SIG-M5 treated with dmso at 0.1 percent for 504 hours (cell line): ENCODE measurements around the gene PDE4B.

ENCODE experiments used
- DNase-seq: peaks from one replicate; lab custom pipeline; 2025; ENCODE audit not compliant: unreplicated experiment; lab: John Stamatoyannopoulos, UW

Gene PDE4B

GRCh38 chr1:65880611-65881010, 87.9 kb downstream of the PDE4B start:
- DNase-seq, result no peak

- DNase-seq, result no peak
Observed at GRCh38 chr1:65881067-65881594, 88.4 kb downstream of the PDE4B start.

DNA sequence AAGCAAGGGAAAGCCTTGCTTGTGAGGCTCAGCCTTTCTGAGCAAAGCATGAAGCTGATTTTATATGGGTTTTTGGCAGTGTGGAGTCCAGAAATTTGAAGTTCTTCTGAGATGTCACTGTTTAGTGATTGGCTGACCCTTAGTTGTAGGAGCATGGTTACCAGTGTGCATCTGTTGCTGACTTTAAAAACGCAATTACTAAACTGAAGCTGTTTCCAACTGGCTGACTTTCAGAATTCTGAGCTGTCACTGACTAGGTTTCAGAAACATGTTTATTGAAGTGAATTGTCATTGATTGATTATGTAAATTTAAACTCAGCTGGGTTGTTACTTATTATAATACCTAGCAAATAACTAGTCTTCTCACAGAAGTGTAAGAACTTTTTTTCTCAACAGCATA, 89.4 kb downstream of the PDE4B start:
- DNase-seq, result no peak

DNA sequence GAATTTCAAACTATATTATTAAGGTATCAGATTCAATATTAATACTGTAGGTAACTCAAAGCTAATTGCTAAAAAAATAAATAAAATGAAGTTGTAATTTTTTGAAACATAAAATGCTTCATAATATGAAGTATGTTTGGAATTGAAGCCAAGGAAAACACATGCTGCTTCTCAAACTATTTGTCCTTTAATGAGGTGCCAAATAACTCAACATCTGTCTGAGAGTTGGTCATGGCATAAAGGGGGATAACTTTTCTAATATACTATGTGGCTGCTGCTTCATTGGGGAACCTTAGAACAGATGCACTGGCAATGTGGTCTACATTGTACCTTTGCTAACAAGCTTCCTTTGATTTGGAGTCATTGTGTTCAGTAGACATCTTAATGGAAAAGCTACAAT, 96.7 kb downstream of the PDE4B start:
- no peak for DNase-seq

DNA sequence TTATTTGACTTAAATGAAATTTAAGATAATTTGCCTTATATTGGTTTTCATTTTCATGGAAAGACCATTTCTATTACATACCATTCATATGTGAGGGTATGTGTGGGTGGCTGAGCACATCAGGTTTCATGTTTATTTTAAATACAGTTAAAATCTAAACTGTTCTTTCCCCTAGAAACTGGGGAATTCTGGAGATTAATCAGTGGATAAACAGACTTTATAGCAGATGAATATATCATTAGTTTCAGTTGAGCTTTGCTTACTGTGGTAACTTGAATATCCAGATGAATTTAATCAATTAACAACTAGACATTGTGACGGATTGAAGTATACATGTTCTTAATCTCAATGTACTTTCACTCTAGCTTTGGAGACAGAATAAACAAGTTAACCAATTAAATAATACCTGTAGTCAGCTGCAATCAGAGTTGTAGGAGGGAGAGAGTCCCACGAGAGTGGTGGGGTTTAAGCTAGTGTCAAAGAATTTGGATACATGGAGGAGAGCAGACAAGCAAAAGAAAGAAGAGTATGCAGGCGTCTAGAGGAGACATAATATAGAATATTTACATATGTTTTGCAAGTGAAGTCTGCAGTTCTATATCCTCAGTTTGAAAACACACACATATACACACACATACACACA, 97.6 kb downstream of the PDE4B start:
- no peak for DNase-seq

DNA sequence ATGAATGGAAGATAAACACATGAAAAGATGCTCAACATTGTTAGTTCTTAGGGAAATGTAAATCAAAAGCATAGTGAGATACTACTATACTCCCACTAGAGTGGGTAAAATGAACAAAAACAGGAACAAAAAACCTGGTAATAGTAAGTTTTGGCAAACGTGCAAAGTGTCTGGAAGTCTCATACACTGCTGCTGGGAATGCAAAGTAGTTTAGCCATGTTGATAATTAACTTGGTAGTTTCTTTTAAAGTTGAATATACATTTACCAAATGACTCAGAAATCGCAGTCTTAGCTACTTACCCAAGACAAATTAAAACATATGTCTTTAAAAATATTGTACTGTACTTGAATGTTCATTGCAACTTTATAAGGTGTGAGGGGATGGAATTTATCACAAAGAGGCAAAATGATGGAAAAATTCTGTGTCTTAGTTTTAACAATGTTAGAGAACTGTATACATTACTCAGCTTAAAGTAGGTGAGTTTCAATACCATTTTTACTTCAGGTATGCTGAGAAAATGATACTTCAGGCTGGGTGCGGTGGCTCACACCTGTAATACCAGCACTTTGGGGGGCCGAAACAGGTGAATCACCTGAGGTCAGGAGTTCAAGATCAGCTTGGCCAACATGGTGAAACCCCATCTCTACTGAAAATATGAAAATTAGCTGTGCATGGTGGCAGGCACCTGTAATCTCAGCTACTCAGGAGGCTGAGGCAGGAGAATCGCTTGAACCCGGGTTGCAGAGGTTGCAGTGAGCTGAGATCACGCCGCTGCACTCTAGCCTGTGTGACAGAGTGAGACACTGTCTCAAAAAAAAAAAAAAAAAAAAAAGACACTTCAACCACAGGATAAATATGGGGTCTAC, 102.3 kb downstream of the PDE4B start:
- DNase-seq, result no peak

- DNase-seq, result no peak
Observed at GRCh38 chr1:65896721-65897120, 104.0 kb downstream of the PDE4B start.

DNA sequence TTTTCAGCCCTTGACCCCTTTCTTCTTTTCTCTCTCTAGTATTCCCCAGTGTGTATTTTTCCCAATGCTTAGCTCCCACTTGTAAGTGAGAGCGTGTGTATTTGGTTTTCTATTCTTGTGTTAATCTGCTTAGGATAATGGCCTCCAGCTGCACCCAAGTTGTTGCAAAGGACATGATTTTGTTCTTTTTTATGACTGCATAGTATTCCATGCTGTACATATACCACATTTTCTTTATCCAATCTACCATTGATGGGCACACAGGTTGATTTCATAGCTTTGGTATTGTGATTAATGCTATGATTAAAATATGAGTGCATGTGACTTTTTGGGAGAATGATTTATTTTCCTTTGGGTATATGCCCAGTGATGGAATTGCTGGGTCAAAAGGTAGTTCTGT, 104.8 kb downstream of the PDE4B start:
- DNase-seq, result no peak

- DNase-seq, result no peak
Observed at GRCh38 chr1:65904681-65905083, 112.0 kb downstream of the PDE4B start.

DNA sequence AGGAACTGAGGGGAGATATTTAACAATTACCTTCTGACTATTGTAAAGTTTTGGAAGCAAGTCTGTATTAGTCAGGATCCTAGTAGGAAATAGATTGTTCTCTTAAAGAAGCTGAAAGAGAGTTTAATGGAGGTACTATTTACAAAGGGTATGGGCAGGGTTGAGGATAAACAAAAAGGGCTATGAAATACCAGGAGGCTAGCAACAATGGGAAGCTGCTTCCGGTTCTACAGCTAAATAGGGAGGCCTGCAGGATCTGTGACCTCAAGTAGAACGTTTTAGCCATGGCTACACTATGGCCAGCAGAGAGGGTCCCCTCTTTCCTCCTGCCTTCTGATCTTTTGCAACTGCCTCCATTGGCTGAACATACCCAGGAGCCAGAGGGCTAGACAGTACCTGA, 117.7 kb downstream of the PDE4B start:
- DNase-seq, result no peak

- no peak for DNase-seq
Observed at GRCh38 chr1:65911679-65912078, 119.0 kb downstream of the PDE4B start.

- DNase-seq, result no peak
Observed at GRCh38 chr1:65918564-65918963, 125.9 kb downstream of the PDE4B start.

DNA sequence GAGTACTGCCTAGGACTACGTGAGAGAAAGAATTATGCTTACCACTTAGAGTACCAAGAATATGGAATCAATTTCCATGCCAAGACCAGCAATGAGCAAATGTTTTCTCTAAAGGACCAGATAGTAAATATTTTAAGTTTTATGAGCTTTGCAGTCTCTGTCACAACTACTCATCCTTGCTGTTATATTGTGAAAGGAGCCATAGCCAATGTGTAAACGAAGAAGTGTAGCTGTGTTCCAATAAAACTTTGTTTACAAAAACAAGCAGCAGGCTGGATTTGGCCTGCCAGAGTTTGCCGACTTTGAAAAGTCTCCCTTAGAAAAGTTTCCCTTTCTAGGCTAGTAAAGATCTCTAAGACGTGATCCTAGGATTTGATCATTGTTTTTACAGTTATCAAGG, 128.8 kb downstream of the PDE4B start:
- DNase-seq, result no peak

GRCh38 chr1:65924471-65924870, 131.8 kb downstream of the PDE4B start:
- DNase-seq, result no peak

- no peak for DNase-seq
Observed at GRCh38 chr1:65938506-65938905, 145.8 kb downstream of the PDE4B start.

GRCh38 chr1:65939191-65939590, 146.5 kb downstream of the PDE4B start:
- DNase-seq, result no peak

DNA sequence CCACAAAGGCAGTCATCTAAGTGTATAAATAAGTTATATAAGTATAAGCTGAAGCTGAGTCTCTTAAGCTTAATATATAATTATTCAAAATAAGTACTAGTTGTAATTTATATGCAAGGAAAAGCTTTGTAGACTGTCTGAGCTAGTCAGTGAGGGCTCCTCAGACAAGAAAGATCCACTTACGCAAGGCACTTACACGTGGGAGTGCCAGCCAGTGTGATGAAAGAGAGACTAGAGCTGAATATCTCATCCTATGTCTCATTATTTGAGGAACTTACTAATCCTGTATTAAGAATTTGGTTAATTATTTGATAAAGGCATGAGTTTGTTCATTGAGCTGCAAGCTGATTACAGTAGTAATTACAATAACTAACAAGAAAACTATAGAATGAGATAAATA, 146.9 kb downstream of the PDE4B start:
- DNase-seq, result peak; percentile 56

- no peak for DNase-seq
Observed at GRCh38 chr1:65940126-65940525, 147.4 kb downstream of the PDE4B start.

DNA sequence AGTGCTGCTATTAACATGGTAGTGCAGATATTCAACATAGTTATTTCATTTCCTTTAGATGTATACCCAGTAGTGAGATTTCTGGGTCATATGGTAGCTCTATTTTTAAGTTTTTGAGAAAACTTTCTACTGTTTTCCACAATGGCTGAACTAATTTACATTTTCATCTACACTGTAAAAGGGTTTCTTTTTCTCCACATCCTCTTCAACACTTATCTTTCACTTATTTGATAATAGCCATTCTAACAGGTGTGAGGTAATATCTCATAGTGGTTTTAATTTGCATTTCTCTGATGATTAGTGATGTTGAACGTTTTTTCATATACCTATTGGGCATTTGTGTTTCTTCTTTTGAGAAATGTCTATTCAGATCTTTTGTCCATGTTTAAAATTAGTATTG, 149.8 kb downstream of the PDE4B start:
- no peak for DNase-seq

DNA sequence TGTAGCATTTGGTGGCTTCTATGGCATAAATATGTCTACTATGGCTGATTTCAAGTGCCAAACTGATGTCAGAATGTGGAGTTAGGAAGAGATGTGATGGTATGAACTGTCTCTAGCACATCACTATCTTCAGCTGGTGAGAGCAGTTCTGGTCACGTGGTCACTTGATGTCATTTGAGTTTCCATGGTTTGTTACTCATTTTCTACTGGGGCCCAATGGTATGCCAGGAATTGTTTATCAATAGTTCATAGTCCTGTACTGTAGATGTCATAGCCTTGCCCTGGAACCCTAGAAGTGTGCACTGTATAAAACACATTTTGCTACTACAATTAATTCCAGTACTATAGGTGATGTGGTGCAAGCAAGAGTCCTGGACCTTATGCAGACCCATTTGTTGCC, 153.7 kb downstream of the PDE4B start:
- DNase-seq, result no peak

- no peak for DNase-seq
Observed at GRCh38 chr1:65946960-65947359, 154.3 kb downstream of the PDE4B start.

DNA sequence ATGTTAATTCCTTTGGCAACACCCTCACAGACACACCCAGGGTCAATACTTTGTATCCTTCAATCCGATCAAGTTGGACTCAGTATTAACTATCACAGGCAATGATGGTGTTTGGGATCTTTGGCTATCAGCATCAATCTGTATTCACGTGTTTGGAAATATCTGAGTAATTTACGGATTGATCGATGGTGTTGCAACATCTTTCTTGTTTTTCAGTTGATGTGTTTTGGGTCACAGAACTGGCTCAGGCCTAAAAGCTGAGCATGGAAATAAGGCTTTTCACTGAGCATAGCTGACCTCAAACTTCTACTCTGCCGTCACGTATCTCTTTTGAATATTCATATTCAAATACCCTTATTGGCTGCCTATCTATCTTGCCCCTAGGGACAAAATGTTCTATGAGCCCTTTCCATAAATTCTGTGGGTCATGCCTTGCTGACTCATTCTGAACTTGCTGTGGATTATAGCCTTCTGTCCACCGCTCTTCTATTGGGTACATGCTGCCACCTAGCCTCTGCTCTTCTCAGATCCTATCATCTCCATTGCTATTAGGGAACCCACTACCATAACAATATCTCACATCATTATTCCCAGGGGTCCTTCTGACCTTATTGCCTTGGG, 156.0 kb downstream of the PDE4B start:
- DNase-seq, result no peak
